Chondrocyte (in vitro differentiated cells): ENCODE measurements around the gene RAD51B. TPM values are rescaled to one million over a fixed set of nuclear protein-coding genes. Genes with fewer than 3 reads are reported as not detected.
A peak's percentile ranks its signal among the peaks of the same experiment; 100 is the strongest.

Source experiments
- DNase-seq: peaks from one replicate; pipeline ENCODE4 v3.0.0; 2021; ENCODE audit warnings: mixed read lengths, low spot score
- H3K27ac Mint-ChIP-seq: one replicate; pipeline ENCODE4 v1.8.0; 2021; ENCODE audit warnings: mild to moderate bottlenecking, moderate library complexity, mixed read lengths; ENCODE audit not compliant: unreplicated experiment
- H3K27me3 Mint-ChIP-seq: 2 replicates; pipeline ENCODE4 v1.8.0; 2021; ENCODE audit warnings: low read depth, mixed read lengths
- H3K36me3 Mint-ChIP-seq: 2 replicates; pipeline ENCODE4 v1.8.0; 2021; ENCODE audit warnings: low read depth, mixed read lengths
- H3K4me1 Mint-ChIP-seq: 2 replicates; pipeline ENCODE4 v1.8.0; 2021; ENCODE audit warnings: low read depth, mild to moderate bottlenecking, mixed read lengths
- H3K4me3 Mint-ChIP-seq: one replicate; pipeline ENCODE4 v1.8.0; 2021; ENCODE audit warnings: mild to moderate bottlenecking, moderate library complexity, mixed read lengths; ENCODE audit not compliant: unreplicated experiment
- H3K9me3 Mint-ChIP-seq: 2 replicates; pipeline ENCODE4 v1.8.0; 2021; ENCODE audit warnings: low read depth, mixed read lengths
- total RNA-seq: library from RNA; stranded (reverse); gene quantifications from 3 replicates; pipeline ENCODE4 v1.2.1, GENCODE V29; 2021
- TF ChIP-seq, protein P1 (sequence below): fragments of 200-600 bp; sonication (generic); IDR thresholded peaks from 2 replicates; pipeline ENCODE4 v1.5.0; 2021; ENCODE audit warnings: antibody characterized with exemption, mild to moderate bottlenecking, moderate library complexity

Gene RAD51B
- total RNA-seq, 1 donor from 2014 or later = 8.2 TPM

DNA sequence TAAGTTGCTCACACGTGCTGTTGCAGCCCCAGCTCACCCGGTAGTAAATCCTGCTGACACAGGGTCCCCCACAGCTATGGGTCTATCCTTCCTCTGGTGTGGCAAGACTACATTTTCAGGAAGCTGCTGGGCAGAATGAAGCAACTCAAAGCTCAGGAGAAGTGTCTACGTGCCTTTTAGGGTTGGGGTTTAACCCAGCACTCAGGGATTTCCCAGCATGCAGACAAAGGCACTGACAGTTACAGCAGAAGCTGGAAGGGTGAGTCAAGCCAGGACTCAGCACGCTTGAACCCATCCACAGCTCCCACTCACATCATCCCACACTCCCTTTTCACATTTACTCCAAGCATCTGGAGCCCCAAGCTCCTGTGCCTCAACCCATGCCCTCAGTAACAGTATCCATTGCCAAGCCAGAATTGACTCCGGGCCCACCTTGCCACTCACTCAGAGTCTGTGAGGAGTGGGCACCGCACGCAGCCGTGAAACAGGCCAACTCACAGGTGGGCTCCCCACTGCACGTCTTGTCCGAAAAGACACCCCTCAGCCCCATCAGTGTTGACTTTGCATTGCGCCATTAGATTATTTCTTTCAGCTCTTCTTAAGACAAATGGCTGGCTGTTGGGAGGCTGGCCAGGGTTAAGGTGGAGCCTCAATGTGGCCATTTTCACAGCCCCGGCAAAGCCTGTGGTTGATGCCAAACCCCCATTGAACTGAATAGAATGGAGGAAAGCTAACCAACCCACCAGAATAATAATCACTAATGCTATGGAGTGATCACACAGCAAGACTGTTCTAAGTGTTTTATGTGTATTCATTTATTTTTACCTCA is 913.7 kb downstream of the RAD51B start:
- TF ChIP-seq, protein P1, sequence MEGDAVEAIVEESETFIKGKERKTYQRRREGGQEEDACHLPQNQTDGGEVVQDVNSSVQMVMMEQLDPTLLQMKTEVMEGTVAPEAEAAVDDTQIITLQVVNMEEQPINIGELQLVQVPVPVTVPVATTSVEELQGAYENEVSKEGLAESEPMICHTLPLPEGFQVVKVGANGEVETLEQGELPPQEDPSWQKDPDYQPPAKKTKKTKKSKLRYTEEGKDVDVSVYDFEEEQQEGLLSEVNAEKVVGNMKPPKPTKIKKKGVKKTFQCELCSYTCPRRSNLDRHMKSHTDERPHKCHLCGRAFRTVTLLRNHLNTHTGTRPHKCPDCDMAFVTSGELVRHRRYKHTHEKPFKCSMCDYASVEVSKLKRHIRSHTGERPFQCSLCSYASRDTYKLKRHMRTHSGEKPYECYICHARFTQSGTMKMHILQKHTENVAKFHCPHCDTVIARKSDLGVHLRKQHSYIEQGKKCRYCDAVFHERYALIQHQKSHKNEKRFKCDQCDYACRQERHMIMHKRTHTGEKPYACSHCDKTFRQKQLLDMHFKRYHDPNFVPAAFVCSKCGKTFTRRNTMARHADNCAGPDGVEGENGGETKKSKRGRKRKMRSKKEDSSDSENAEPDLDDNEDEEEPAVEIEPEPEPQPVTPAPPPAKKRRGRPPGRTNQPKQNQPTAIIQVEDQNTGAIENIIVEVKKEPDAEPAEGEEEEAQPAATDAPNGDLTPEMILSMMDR = no peak
- Mint-ChIP-seq H3K9me3 (no peaks in the 10 kb centered on the region), H3K27ac (no peak overlapping the region), H3K27me3 (no peaks in the 10 kb centered on the region), H3K36me3 (no peaks in the 10 kb centered on the region), H3K4me1 (peaks cover 17% of the 10 kb centered on the region), H3K4me3 (no peak overlapping the region)
- DNase-seq = no peak

DNA sequence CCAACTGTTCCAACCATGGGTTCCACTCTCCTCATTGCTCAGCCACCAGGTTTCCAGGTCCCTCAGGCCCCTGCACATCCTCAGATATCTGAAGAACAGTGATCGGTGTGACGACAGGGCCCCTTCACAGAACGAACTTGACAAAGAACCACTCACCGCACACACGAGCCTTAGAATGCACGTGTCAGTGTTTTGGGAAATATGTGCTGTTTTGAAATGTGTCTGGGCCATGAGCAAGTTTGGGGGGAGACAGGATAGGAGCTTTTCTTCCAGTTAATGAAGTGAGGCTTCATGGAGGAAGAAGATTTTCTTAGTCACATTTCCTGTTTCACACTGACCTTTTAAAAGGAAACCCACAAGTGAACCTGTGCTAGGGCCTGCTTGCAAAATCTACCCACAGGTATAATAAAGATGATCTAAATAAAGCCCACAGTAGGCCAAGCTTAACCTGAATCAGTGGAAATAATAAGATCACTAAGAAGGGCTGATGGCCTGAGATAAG is 914.7 kb downstream of the RAD51B start:
- no peak for DNase-seq
- no peak overlapping the region for H3K4me3 Mint-ChIP-seq
- H3K27me3 Mint-ChIP-seq = no peaks in the 10 kb centered on the region
- peaks cover 17% of the 10 kb centered on the region for H3K4me1 Mint-ChIP-seq
- no peaks in the 10 kb centered on the region for H3K36me3 Mint-ChIP-seq
- no peaks in the 10 kb centered on the region for H3K9me3 Mint-ChIP-seq
- H3K27ac Mint-ChIP-seq = no peak overlapping the region
- TF ChIP-seq, protein P1 = no peak

DNA sequence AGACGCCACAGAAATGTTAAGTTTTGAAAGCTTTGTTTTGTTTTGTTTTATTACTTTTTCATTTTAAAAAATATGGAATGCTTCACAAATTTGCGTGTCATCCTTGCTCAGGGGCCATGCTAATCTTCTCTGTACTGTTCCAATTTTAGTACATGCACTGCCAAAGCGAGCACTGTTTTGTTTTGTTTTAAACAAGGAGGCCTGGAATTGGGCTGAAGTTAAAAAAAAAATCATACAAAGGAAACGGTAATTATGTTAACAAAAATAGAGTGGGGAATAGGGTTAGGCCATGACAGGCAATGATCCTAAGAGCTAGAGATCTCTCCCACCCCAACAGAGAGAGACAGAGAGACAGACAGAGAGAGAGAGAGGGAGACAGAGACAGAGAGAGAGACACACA is 916.3 kb downstream of the RAD51B start:
- no peaks in the 10 kb centered on the region for H3K9me3 Mint-ChIP-seq
- peak overlapping the region; percentile 66 for H3K27ac Mint-ChIP-seq
- H3K36me3 Mint-ChIP-seq = no peaks in the 10 kb centered on the region
- H3K27me3 Mint-ChIP-seq = no peaks in the 10 kb centered on the region
- DNase-seq = no peak
- H3K4me1 Mint-ChIP-seq = peaks cover 17% of the 10 kb centered on the region
- TF ChIP-seq, protein P1 = no peak
- H3K4me3 Mint-ChIP-seq = no peak overlapping the region

DNA sequence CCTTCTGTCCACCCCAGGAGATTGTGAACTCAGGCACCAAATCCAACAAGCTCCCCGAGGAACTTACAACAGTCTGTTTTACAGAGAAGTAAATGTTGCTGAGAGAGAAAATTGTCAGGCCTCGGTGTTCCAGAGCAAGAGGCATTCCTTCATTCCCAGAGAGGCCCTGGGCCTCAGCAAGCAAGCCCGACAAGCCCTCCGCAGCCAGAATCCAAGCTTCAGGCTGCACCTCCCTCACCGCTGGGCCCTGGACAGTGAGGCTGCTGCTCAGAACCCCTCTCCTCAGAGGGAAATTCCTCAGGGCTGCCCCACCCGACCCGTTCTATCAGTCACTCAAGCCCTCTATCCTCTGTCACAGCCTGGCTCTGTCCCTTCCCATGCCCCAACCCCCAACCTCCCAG is 916.9 kb downstream of the RAD51B start:
- Mint-ChIP-seq H3K4me1 (peaks cover 17% of the 10 kb centered on the region), H3K4me3 (no peak overlapping the region), H3K36me3 (no peaks in the 10 kb centered on the region), H3K27me3 (no peaks in the 10 kb centered on the region), H3K9me3 (peaks cover 4% of the 10 kb centered on the region), H3K27ac (peak overlapping the region; percentile 66)
- TF ChIP-seq, protein P1 = no peak
- no peak for DNase-seq

DNA sequence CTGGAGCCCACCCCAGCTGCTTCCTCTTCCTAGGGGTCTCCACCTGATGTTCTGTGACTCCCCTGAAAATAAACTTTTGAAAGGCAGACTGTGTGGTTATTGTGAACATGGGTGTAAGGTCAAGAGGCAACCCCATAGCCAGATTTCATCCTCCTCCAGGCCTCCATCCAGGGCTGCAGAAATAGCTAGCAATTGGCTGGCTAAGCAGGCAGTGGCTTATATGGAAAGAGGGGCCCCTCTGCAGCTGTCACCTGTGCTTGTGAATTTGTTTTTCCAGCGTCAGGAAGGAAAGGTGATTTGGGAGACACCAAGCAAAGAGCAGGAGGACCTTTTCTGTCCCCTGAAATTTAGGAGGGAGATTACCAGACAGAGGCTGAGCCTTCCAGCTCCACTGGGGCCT is 917.5 kb downstream of the RAD51B start:
- no peak overlapping the region for H3K4me3 Mint-ChIP-seq
- TF ChIP-seq, protein P1 = no peak
- peaks cover 17% of the 10 kb centered on the region for H3K4me1 Mint-ChIP-seq
- peaks cover 4% of the 10 kb centered on the region for H3K9me3 Mint-ChIP-seq
- H3K27ac Mint-ChIP-seq = no peak overlapping the region
- H3K27me3 Mint-ChIP-seq = no peaks in the 10 kb centered on the region
- DNase-seq = no peak
- H3K36me3 Mint-ChIP-seq = no peaks in the 10 kb centered on the region
